Fibroblast of skin of abdomen (primary cell): ENCODE results near the gene SH3BP2.

Source experiments
- DNase-seq: peaks from one replicate; pipeline ENCODE4 v3.0.0-alpha.2; 2013

Gene SH3BP2

GRCh38 chr4:2834001-2834921, 41.4 kb downstream of the SH3BP2 start:
- DNase-seq, result no peak

DNA sequence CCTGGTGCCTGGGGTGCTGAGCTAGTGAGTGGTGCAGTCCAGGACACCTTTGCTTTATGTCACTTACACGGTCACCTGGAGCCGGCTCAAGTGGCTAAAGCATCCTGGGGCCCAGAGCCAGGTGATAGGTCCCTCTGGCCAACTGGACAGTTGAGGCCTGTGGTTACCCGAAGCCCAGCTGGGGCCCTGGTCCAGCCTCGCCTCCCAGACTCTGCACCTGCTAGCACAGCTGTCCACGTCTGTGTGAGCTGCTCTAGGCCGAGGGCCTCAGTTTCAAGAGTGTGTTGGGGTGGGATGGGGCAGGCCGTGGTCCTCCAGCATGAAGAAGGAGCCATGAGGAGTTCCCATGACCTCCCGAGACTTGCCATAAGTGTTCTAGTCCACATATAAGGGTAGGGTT, 43.1 kb downstream of the SH3BP2 start:
- no peak for DNase-seq

- DNase-seq, result no peak
These were observed 43.5 kb downstream of the SH3BP2 start for GRCh38 chr4:2836391-2836859.

DNA sequence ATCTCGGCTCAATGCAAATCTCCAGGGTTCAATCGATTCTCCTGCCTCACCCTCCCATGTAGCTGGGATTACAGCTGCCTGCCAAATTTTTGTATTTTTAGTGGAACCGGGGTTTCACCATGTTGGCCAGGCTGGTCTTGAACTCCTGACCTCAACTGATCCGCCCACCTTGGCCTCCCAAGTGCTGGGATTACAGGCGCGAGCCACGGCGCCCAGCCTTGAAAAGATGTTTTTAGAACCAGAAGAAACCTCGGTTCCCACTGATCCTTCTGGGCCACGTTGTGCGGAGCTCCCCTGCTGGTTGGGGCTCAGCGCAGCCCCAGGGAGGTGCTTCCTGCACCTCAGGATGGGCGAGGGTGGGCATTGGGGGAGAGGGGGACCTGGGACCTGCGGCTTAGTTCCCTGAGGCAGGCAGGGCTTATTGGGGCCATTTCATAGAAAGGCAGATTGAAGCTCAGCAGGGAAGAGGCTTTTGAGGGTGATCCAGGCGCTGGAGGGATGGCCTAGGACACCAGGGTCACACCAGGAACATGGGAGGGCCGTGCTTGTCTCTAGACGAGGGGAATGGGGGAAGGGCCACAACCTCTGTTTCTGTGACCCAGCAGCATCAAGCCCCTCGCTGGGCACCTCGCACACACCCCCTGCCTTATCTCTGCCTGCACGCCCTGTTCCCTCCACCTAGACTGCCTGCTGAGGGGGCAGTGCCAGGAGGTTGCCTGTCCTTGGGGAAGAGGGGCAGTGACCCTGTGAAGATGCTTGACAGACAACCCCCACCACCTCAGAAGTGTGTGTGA, 44.4 kb downstream of the SH3BP2 start:
- DNase-seq, result no peak

DNA sequence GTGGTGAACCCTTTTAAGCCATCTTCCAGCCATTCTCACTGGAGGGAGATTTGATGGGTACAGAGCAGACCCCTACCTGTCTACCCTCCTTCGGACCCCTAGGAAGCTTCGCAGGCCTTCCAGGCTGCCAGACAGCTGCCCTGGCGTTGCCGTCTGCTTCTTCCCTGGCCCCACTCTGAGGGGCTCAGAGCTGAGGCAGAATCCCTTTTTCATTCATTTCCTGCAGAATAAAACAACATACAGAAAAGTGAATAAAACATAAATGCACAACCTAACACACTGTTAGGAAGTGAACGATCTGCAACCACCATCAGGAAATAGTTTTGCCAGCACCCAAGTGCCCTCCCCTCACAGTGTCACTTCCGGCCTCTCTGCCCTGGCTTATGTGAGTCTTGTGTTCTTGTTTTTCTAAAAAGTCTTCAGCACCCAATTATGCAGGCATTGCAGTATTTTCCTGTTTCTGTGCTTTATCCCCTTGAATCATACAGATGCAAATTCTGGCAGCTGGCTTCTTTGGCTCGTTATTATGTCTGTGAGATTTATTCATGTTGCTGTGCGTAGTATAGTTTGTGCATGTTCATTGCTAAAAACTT, 45.1 kb downstream of the SH3BP2 start:
- DNase-seq, result peak; percentile 53

DNA sequence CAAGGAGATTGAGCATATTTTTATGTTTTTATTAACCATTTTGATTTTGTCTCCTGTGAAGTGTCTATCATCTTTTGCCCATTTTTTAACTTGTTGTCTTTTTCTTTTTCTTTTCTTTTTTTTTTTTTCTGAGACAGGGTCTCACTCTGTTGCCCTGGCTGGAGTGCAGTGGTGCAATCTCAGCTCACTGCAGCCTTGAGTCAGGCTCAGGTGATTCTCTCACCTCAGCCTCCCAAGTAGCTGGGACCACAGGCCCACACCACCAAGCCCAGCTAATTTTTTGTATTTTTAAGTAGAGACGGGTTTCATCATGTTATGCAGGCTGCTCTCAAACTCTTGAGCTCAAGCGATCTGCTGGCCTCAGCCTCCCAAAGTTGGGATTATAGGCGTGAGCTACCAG, 46.2 kb downstream of the SH3BP2 start:
- no peak for DNase-seq

GRCh38 chr4:2842687-2843262, 49.9 kb downstream of the SH3BP2 start:
- no peak for DNase-seq

DNA sequence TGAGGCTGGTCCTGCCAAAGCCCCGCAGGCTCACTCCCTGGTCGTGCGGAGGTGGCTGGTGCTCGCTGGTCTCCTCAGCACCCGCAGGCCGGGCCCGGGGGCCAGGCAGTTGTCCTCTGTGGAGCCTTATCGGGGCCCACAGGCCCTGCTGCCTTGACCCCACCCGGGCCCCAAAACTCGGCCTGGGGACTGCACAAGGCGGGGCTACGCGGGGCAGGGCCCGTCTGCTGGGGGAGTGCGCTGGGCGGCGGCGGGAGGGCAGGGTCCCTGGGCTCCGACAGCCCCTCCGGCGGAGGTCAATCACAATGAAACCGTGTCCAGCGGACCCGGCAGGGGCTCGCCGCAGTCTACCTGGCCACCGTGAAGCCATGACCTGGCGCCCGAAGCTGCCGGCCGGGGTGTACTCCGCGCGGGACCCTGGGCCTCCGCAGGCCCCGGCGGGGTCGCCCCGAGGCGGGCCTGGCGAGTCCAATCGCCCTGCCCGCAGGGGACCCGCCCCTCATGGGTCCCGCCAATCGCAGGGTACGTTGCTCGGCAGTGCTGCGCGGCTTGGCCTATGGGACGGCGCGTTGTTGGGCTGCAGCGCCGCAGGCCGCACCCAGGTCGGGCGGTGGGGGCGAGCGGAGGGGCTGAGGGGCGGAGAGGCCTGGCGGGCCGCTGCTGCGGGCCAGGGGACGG, 50.5 kb downstream of the SH3BP2 start, which contains the start of gene ADD1:
Gene ADD1, plus strand, starts transcription at position 582 of the 678 bp plus-strand sequence. CDS start 32,072 bp downstream, outside the sequence.
- peak; percentile 91 for DNase-seq

- DNase-seq, result no peak
These were observed 51.2 kb downstream of the SH3BP2 start for GRCh38 chr4:2843941-2844584.

DNA sequence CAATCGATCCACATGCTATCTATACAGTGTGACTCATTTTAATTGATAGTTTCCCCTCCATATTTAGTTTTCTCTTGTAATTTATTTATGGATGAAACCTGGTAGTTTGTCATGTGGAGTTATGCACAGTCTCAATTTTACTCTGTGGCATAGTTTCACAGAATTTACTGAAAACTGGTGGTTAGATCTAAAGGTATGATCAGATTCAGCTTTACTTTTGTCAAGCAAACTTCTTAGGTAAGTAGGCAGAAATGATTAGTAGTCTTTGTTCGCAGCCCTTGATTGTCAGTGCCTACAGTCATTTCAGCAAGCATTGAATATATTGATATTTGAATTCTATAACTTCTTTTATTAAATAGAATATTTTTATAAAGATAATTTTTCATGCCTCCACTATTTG, 53.3 kb downstream of the SH3BP2 start:
- no peak for DNase-seq

GRCh38 chr4:2847302-2847871, 54.5 kb downstream of the SH3BP2 start:
- DNase-seq, result no peak

- no peak for DNase-seq
These were observed 55.6 kb downstream of the SH3BP2 start for GRCh38 chr4:2848449-2848848.

- peak; percentile 43 for DNase-seq
These were observed 56.6 kb downstream of the SH3BP2 start for GRCh38 chr4:2849267-2850152.

GRCh38 chr4:2850966-2851798, 58.3 kb downstream of the SH3BP2 start:
- peak; percentile 54 for DNase-seq

DNA sequence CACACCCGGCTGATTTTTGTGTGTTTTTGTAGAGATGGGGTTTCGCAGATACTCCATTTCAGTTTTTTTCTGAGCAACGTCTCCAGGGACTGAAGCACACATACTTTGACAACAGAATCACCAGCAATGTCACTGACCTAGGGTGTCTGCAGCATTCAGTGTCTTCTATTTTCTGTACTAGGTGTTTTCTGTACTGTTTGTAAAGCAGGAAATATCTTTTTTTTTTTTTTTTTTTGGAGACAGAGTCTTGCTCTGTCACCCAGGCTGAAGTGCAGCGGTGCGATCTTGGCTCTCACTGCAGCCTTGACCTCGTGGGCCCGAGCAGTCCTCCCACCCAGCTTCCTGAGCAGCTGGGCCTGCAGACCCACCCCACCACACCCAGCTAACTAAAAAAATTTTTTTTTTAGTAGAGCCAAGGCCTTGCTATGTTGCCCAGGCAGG, 59.6 kb downstream of the SH3BP2 start:
- no peak for DNase-seq

- DNase-seq, result no peak
These were observed 62.7 kb downstream of the SH3BP2 start for GRCh38 chr4:2855584-2855983.

- DNase-seq, result no peak
These were observed 63.4 kb downstream of the SH3BP2 start for GRCh38 chr4:2856266-2856665.

DNA sequence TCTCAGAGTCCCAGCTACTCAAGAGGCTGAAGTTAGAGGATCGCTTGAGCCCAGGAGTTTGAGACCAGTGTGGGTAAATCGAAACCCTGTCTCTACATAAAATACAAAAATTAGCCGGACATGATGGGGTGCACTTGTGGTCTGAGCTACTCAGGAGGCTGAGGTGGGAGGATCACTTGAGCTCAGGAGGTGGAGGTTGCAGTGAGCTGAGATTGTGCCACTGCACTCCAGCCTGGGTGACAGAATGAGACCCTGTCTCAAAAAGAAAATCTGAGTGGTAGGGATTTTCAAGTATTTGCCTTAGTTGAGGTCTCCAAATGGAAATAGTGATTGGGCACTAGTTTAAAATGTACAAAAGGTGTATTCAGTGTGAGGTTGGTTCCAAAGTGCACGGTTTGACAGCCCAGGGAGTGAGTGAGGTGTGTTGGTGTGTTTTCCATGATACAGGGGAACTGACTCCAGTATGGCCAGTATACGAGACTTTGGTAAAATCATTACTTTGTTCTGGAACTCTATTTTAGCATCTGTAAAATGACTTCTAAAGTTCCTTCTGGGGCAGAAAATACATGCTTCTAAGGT, 64.6 kb downstream of the SH3BP2 start:
- no peak for DNase-seq
